ENCODE measurements around the gene GDF10.

The GDF10 gene

DNA sequence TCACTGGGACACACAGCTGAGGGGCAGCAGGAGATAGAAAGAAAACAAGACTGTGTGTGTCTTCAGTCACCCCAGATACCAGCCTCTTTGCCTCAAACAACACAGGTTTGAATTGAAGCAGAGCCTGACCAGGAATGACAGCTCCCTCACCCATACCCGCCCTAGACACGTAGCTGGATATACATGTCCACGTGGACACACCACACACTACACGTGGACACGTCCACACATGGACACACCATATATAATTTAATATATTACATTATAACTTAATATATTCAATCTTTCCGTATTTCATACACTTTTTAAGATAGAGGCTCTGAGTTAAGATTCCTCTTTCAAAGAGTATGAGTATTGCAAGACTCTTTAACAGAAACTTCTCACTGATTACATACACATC is 33.5 kb downstream of the GDF10 start:
- DNase-seq (ENCODE audit: low spot score): no peak

DNA sequence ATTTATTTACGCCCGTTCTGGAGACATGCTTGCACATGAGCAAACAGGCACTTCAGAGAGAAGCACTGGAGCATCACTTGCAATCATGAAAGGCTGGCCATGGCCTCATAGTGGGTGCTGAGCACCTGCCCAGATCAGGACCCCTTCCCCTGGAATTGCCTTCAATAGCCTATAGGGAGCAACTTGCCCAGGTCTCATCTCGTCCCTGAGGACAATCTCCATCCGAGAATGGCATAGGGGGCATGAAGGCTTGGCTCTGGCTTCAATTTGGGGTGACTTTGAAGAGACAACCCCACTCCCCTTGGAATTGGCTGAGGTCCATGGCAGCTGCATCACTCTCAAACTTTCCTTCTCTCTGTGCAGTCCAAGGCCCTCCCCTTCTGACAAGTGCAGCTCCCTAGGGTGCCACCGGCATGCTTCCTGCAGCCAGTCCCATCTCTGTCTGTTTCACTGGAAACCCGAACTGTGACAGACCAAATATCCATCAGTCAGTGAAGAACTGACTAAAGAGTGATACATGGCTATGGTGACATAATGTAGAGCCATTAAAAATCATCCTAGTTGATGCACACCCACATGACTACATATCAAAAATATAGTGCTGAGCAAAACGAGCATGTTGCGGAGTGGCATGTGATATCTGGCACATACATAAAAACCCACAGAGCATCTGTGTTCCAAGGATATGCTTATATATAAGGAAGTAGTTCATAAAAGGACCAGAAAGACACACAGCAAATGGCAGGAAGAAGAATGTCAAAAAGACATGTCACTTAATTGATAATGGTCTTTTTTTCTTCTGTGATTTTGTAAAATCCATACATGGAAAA is 34.7 kb downstream of the GDF10 start:
- DNase-seq (ENCODE audit: low spot score): no peak

DNA sequence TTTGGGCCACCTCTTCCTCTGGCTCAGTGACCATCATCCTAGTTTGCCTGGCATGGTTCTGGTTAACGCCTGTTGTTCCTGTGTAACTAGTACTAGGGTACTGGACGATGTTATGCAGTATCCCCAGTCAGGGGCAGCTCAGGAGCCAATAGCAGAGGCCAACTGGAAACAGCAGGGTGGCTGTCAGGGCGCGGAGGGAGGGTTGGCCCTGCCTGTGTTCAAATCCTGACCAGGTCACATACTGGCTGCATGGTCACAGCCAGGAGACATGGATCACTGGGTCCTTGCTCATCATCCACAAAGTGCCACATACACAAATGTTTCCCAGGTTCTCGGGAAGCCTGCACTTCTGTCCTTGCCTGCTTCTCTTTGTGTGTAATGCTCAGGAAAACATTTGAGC is 35.9 kb downstream of the GDF10 start:
- no peak for DNase-seq (ENCODE audit: low spot score)

DNA sequence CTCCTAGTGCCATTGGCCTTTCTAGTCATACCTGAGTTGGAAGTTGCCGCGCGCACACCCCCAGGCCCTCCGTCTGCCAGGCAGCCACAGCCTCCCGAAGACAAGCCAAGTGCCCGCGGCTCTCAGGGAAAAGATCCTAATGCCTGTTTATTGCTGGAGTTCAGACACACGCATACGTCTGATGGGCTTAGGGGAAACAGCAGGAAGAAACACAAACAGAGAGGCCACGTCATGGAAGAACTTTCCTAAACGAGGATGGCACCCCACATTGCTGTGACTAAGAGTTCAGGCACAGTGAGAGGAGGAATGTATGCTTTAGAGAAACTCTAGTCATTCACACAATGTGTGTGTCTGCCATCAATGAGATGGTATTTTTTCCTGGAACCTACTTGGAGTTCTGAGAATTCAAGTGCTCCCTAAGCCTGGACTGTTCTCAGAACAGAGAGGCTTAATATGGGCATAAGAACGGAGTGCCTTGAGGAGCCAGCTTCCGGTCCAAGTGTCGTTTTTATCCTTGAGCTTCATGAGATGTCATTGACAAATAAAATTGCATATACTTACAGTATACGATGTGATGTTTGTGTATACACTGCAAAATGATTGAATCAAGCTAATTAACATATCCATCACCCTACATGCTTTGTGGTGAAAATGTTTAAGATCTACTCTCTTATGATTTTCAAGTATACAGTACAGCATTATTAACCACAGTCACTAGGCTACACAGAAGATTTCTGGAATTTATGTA is 36.6 kb downstream of the GDF10 start:
- no peak for DNase-seq (ENCODE audit: low spot score)

DNA sequence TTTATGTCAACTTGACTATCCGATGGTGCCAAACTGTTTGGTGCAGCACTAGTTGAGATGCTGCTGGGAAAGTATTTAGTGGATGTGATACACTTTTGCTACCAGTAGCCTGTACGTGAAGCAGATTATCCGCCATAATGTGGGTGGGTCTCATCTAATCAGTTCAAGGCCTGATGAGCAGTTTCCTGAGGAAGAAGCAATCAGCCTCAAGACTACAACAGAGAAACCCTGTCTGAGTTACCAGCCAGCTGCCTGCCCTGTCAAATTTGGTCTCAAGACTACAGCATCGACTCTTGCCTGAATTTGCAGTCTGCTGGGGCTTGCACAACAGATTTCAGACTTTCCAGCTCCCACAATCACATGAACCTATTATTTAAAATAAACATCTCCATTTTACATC is 37.3 kb downstream of the GDF10 start:
- no peak for DNase-seq (ENCODE audit: low spot score)

DNA sequence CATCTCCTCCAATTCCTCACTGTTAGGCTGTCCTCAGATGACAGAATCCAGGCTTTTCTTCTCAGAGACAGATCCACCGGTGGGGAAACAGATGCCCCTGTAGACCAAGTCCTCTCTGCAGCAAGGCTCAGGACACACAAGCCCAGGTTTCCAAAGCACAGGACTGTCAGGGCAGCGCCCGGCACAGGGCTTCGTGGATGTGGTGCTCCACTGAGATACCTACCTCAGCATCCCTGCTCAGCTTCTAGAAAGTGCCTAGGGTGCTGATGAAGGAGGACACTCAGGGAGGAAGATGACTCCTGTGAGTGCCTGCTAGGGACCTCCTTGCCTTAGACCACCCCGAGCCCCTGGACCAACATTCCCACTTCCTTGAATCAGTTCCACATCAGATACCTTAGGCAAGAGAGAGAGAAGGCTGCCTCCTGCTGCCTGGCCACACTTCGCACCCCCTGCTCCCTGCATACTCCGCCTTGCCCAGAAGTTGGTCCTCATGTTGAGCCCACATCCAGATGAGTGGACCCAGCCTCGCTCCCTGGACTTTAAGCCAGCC is 39.3 kb downstream of the GDF10 start:
- no peak for DNase-seq (ENCODE audit: low spot score)

DNA sequence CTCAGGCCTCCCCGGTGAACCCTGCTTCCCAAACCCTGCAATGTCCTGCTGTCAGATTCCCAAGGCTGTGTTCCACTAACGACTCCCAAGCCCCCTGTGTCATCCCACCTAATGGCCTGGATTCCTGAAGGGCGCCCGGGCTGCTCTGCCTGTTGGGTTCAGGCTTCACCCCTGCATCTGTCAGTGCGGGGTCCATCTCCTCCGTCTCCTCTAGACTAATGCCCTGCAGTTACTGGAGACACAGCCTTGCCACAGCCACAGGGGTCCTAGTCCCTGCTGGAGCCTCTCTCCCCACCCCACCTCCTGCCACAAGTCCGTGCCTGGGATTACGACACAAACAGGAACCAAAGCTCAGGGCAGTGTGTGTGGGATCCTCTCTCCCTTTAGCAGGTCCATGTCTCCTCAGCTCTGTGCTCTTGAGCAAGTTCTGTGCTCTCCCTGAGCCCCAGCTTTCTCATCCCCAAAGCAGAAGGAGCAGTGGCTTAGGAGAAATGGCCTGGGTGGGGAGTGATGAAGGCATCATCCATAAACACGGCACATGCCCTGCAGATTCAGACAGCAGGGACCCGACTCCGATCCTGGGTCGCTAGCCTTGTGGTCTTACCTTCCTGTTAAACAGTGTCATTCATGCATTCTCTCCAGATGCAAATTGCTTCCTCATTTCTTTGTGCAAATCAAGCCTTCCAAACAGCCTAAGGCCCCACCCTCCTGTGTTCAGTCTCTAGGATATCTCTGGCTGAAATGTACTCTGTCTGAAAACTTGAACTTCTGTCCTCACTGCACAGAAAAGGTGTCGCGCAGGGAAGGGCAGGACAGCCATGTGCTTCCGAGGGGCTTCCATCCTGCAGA is 40.0 kb downstream of the GDF10 start:
- DNase-seq (ENCODE audit: low spot score): no peak

DNA sequence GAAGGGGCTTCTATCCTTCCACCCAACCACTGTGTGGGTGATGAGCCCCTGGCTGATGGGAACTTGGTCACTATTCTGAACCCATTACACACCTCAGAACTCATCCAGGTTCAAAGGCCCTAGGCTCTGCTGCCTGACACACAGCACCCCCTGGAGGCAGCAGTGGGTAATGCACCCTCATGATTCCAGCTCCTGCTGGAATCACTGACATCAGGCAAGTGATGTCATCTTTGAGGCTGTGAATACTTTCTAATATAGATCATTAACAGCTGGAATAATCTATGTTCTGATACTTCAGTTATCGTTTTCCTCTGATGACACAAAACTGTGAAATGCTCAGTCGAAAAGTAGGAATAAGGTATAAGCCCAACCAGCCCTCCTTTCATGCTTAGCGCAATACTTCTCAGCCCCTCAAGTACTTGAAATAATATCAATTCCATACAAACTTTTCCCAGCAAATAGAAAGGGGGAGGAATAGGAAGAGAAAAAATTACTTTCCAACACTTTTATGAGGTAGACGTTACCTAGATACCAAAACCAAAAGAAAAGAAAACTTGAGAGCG is 40.7 kb downstream of the GDF10 start:
- peak; percentile 83 for DNase-seq (ENCODE audit: low spot score)

DNA sequence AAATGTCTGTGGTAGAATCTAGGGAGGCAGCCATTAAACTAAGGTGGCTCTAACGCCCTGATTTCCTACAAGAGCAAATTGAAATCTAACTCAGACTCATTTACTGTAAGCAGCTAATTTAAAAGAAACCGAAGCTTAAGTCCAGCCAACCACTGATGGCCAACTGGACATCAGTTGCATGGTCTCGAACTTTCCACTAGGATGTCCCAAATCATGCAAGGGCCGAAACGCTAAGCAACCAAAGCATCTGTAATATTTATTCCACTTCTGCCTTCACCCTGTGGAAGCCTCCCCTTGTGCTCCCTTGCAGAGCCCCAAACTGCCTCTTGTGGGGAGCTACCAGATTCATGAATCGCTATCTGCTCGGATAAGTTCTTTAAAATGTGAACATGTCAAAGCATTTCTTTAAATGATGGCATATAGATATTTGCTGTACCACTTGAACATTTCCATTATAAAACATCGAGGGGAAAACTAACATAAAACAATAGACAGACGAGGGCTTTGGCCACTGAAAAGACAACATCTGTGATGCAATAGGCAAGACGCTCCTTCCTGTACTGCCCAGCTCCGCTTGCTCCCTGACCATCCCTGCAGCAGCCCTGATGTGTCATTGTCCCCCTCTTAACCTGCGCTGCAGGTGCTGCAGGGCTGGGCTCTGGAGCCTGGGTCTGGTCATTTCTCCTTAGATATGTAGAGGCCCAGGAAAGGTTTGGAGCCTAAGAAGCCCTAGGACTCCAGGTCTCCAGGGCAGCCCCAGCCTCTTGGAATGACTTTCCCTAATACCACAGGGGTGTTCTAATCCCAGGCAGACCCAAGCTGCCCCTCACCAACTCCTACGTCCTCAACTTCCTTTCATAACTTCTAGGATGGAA is 45.2 kb downstream of the GDF10 start:
- DNase-seq (ENCODE audit: low spot score): no peak

DNA sequence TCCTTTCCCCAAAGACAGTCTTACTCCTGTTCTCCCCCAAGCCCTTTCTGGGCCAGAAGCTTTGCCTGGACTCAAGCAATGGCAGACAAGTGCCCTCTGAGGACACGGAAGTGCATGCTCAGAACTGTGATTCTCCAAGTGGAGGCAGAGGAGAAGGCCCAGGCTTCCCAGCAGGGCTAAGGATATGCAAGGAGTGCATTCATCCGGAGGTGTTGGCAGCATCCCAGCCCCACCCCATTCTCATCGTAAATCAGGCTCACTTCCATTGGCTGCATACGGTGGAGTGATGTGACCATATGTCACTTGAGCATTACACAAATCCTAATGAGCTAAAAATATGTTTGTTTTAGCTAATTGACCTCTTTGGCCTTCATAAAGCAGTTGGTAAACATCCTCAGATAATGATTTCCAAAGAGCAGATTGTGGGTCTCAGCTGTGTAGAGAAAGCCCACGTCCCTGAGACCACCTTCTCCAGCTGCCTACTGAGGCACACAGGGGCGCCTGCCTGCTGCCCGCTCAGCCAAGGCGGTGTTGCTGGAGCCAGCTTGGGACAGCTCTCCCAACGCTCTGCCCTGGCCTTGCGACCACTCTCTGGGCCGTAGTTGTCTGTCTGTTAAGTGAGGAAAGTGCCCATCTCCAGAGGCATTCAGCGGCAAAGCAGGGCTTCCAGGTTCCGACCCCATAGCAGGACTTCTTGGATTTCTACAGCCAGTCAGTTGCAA is 46.7 kb downstream of the GDF10 start:
- DNase-seq (ENCODE audit: low spot score): no peak

DNA sequence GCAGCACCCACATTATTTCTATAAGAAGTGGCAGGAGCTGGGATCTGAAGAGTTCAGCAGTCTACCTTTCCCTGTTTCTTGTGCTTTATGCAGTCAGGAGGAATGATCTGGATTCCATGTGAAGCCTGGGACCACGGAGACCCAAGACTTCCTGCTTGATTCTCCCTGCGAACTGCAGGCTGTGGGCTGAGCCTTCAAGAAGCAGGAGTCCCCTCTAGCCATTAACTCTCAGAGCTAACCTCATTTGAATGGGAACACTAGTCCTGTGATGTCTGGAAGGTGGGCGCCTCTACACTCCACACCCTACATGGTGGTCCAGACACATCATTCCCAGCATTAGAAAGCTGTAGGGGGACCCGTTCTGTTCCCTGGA is 47.3 kb downstream of the GDF10 start:
- no peak for DNase-seq (ENCODE audit: low spot score)

DNA sequence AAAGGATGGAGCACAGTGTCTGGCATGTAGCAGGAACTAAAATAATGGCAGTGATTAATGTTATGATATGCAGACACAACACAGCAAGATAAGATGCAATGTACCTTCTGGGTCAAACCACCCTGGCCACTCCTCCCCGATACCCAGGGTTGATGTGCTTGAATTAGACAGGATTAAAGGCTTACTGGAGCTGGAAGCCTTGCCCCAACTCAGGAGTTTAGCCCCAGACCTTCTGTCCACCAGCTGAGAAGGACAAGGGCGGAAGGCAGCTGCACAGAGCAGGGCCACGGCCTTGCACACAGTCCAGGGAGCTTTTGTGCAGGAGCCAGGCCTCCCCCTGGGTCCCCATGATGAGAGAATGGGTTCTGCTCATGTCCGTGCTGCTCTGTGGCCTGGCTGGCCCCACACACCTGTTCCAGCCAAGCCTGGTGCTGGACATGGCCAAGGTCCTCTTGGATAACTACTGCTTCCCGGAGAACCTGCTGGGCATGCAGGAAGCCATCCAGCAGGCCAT is 48.2 kb downstream of the GDF10 start, which contains the start of gene RBP3:
Gene RBP3 (plus strand): TSS at position 226 of the 514 bp plus-strand sequence. CDS start 122 bp downstream, at position 348.
- DNase-seq (ENCODE audit: low spot score): no peak

DNA sequence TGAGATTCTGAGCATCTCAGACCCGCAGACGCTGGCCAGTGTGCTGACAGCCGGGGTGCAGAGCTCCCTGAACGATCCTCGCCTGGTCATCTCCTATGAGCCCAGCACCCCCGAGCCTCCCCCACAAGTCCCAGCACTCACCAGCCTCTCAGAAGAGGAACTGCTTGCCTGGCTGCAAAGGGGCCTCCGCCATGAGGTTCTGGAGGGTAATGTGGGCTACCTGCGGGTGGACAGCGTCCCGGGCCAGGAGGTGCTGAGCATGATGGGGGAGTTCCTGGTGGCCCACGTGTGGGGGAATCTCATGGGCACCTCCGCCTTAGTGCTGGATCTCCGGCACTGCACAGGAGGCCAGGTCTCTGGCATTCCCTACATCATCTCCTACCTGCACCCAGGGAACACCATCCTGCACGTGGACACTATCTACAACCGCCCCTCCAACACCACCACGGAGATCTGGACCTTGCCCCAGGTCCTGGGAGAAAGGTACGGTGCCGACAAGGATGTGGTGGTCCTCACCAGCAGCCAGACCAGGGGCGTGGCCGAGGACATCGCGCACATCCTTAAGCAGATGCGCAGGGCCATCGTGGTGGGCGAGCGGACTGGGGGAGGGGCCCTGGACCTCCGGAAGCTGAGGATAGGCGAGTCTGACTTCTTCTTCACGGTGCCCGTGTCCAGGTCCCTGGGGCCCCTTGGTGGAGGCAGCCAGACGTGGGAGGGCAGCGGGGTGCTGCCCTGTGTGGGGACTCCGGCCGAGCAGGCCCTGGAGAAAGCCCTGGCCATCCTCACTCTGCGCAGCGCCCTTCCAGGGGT is 48.9 kb downstream of the GDF10 start:
- no peak for DNase-seq (ENCODE audit: low spot score)

DNA sequence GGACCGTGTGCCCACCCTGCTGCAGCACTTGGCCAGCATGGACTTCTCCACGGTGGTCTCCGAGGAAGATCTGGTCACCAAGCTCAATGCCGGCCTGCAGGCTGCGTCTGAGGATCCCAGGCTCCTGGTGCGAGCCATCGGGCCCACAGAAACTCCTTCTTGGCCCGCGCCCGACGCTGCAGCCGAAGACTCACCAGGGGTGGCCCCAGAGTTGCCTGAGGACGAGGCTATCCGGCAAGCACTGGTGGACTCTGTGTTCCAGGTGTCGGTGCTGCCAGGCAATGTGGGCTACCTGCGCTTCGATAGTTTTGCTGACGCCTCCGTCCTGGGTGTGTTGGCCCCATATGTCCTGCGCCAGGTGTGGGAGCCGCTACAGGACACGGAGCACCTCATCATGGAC is 49.5 kb downstream of the GDF10 start:
- no peak for DNase-seq (ENCODE audit: low spot score)

DNA sequence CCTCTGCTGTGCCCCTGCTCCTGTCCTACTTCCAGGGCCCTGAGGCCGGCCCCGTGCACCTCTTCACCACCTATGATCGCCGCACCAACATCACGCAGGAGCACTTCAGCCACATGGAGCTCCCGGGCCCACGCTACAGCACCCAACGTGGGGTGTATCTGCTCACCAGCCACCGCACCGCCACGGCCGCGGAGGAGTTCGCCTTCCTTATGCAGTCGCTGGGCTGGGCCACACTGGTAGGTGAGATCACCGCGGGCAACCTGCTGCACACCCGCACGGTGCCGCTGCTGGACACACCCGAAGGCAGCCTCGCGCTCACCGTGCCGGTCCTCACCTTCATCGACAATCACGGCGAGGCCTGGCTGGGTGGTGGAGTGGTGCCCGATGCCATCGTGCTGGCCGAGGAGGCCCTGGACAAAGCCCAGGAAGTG is 50.0 kb downstream of the GDF10 start:
- DNase-seq (ENCODE audit: low spot score): no peak

DNA sequence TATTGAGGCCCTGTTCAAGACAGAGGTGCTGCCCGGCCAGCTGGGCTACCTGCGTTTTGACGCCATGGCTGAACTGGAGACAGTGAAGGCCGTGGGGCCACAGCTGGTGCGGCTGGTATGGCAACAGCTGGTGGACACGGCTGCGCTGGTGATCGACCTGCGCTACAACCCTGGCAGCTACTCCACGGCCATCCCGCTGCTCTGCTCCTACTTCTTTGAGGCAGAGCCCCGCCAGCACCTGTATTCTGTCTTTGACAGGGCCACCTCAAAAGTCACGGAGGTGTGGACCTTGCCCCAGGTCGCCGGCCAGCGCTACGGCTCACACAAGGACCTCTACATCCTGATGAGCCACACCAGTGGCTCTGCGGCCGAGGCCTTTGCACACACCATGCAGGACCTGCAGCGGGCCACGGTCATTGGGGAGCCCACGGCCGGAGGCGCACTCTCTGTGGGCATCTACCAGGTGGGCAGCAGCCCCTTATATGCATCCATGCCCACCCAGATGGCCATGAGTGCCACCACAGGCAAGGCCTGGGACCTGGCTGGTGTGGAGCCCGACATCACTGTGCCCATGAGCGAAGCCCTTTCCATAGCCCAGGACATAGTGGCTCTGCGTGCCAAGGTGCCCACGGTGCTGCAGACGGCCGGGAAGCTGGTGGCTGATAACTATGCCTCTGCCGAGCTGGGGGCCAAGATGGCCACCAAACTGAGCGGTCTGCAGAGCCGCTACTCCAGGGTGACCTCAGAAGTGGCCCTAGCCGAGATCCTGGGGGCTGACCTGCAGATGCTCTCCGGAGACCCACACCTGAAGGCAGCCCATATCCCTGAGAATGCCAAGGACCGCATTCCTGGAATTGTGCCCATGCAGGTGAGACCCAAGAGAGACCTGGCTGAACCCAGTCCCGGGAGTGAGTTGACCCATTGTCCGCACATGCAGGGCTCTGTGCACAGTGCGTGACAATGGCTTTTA is 51.0 kb downstream of the GDF10 start:
- DNase-seq (ENCODE audit: low spot score): no peak

DNA sequence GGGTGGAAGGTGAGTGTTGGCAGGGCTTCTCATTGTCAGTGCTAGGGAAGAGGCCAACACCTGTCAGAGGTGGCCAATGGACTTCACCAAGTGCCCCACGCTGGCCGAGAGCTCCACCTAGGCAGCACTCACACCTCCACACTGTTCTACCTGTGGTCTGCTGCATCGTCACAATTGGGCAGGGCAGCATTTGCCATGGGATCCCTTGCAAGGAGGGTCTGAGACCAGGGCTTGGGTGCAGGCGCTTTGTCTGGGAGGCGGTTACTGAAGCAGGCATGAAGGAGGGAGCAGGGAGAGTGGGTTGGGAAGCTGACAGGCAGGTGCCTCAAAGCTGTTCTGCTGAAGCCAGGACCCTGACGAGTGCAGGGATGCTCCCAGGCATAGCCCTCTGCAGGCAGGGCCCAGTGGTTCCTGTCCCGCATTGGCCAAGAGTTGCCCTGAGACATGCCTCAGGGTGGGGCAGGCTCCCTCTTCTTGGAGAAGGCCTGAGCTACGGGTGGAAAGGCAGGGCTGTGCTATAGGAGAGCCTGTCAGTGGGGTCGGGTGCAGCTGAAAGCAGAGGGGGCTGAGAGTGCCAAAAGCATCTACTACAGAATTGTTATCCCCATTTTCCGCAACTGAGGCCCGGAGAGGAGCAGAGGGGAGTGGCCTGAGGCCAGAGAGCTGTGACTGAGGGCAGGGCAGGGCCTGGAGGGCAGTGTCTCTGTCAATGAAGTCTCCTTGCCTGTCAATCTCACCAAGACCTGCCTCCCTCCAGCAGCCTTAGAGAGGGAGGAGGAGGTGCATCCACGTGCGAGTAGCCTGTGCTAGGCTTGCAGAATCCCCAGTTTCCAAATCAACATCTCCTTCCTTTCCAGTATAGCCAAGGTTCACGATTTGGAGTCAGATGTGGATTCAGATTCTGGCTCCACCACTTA is 52.2 kb downstream of the GDF10 start:
- DNase-seq (ENCODE audit: low spot score): no peak

All from ecto neural progenitor cell (in vitro differentiated cells).